NCI-H82 treated with DMSO at 0.1 percent for 48 hours (cell line): ENCODE measurements around the gene MED23.

Source experiments
- DNase-seq: peaks from one replicate; lab custom pipeline; 2025; ENCODE audit not compliant: unreplicated experiment; lab: John Stamatoyannopoulos, UW

Gene MED23

GRCh38 chr6:131627724-131628682 is at the start of gene MED23:
MED23 (minus strand) TSS chr6:131628242; CDS start chr6:131628049, 193 bp downstream.
- DNase-seq, result peak; percentile 85

- no peak for DNase-seq
Observed at GRCh38 chr6:131673184-131673583, 45.1 kb upstream of the MED23 start.

DNA sequence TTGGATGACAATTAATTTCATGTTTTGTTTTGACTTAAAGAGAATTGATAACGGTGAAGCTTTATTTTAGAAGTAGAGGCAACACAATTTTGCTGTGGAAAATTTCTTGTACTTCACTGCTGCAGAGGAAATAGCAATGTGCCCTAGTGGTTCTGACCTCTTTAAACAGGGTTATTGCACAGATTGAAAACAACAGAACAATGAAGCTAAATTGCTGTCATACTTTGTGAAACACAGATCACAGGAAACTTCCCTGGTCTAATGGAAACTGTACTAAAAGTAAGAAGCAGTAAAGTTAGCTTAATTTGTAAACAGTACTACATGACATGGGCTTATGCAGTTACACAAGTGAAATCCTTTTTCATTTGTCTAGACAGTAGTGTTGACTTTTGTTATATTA is 41.8 kb upstream of the MED23 start:
- no peak for DNase-seq

- no peak for DNase-seq
Observed at GRCh38 chr6:131663578-131664165, 35.6 kb upstream of the MED23 start.

- no peak for DNase-seq
Observed at GRCh38 chr6:131660195-131660594, 32.2 kb upstream of the MED23 start.

- DNase-seq, result no peak
Observed at GRCh38 chr6:131658287-131658686, 30.2 kb upstream of the MED23 start.

DNA sequence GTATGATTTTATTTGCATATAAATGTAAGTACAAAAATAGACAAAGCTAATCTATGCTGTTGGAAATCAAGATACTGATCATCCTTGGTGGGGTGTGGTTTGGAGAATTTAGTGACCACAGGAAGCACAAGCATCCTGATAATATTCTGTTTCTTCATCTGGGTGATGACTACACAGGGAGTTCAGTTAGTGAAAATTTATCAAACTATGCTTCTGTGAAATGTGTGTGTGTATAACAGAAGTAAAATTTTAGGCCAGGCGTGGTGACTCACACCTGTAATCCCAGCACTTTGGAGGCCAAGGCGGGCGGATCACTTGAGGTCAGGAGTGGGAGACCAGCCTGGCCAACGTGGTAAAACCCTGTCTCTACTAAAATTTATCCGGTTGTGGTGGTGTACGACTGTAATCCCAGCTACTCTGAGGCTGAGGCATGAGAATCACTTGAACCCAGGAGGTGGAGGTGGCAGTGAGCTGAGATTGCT is 29.6 kb upstream of the MED23 start:
- DNase-seq, result no peak

- no peak for DNase-seq
Observed at GRCh38 chr6:131657222-131657621, 29.2 kb upstream of the MED23 start.

GRCh38 chr6:131656667-131657066 is 28.6 kb upstream of the MED23 start:
- no peak for DNase-seq

DNA sequence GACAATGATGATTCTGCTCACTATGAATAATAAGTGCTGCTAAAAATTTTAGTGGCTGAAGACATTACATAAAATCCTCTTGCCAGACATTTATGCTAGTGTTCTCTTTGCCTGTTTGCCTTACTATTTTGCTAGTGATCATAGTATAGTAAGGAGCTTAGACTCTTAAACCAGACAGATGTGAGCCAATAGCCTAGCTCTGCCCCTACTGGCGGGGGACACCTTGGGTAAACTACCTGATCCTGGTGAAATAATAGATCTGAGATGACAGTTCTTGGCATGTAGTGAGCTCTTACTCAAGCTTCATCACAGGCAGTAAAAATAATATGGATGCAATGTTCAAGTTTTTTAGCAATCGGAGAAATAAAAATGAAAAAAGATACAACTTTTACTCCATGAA is 27.9 kb upstream of the MED23 start:
- no peak for DNase-seq

- DNase-seq, result no peak
Observed at GRCh38 chr6:131655387-131655786, 27.3 kb upstream of the MED23 start.

DNA sequence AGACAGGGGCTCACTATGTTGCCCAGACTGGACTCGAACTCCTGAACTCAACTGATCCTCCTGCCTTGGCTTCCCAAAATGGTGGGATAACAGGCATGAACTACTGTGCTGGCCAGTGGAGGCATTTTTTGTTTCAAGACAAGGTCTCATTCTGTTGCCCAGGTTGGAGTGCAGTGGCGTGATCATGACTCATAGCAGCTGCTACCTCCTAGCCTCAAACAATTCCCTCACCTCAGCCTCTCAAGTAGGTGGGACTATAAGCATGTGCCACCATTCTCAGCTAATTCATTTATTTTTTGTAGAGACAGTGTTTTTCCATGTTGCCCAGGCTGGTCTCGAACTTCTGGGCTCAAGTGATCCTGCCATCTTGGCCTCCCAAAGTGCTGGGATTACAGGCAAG is 26.3 kb upstream of the MED23 start:
- no peak for DNase-seq

DNA sequence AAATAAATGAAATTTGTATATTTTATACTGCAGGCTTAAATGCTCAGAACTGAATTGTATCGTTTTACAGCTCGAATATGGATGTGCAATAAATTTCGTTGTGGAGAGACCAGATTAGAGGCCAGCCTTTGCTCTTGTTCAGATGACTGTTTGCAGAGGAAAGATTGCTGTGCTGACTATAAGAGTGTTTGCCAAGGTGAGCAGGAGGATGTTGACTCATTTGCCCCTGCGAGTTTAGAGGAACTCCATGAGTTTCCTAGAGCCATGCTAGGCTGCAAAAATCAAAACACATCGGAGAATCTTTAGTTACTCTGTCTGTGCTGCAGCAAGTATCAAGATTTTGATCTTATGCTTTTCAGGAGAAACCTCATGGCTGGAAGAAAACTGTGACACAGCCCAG is 24.4 kb upstream of the MED23 start:
- DNase-seq, result no peak

DNA sequence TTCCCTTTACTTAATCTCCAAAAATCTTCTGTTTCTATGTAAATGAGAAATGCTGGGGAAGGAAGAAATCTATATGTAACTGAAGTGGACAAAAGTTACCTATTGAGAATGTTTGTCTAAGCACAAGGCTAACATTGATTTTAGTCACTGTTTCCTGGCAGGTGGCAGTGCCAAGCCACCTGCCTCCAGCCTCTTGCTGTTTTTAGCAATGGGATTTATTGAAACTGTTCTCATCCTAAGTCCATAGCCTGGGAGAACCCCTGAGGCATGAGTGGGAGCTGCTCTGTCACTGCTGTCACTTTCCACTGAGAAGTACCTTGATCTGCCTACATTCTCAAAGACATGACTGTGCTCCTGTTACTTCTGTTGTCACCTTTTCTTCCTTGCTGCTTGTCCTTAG is 23.7 kb upstream of the MED23 start:
- no peak for DNase-seq

DNA sequence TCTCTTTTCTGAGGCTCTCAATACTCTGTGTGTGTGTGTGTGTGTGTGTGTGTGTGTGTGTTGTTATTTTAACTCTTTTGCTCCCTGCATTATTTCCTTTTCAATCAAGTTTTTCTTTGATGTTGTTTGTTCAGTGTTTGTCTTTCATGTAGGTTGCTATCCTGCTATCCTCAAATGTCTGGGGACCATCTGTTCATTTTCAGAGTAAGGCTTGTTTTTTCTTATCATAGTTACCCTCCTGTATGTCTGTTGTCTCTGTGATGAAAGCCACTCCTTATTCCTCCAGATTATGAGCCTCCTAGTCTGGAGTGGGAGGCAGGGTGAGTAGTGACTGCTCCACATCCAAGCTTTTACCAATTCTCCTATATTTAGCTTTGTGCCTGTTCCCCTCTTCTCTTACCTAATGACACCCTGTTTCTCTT is 18.2 kb upstream of the MED23 start:
- no peak for DNase-seq

GRCh38 chr6:131645846-131646245 is 17.8 kb upstream of the MED23 start:
- DNase-seq, result no peak

DNA sequence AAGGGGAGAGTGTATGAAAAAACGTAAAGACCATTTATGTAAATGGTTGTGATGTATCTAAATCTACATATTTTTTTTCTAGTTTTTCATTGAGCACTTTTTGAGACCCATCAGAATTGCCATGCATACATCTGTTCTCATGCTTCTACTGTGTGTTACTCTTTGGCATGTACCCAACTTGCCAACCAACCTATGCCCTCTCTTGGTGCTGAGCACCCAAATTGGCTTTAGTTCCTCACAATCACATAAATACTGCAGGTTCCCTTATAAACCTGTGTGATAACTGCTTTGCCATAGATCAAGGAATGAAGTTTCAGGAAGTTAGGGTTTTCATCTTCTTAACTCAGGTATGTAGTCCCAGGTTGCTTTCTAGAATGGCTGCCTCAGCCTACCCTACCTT is 16.9 kb upstream of the MED23 start:
- no peak for DNase-seq

GRCh38 chr6:131643855-131644460 is 15.9 kb upstream of the MED23 start:
- no peak for DNase-seq

DNA sequence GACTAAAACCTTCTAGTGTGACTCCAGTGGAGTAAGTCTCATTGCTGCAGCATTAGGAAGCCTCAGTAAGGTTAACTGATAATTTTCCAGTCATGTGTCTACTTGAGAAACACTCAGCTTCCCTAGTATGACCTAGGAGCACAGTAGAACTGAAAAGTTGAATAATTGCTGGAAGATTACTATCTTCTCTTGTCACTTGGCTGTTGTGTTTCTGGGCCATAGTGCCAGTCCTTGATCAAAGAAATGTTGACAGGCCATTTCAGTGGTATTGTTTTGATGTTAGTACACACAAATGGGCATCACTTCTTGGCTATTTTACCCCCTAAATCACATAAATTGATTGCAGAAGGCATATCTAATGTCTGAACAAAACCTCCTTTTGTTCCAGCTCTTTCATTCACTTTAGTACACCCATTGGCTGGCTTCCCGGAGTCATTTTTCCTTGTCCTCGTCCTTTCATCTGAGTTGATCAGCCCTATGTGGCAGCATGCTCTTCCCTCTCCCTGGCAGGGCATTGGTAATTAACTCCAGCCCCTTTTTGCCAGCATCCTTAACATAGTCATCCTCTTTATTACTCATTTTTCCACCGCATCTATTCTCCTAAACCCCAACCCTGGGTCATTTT is 15.1 kb upstream of the MED23 start:
- DNase-seq, result no peak

GRCh38 chr6:131642565-131642964 is 14.5 kb upstream of the MED23 start:
- no peak for DNase-seq

DNA sequence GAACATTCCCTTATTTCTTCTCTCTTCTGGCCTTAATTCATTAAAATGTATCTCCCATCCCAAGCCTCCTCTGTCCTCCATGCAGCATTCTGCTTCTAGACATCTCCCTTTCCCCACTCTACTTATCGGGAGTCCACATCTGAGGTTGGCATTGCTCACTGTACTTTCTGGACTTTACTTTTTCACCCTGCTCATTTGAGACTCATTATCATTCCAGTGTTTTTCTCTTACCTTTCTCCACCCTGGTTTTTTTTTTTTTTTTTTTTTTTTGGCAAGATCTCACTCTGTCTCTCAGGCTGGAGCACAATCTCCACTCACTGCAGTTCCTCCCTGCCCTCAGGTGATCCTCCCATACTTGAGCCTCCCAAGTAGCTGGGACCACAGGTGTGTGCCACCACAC is 13.5 kb upstream of the MED23 start:
- DNase-seq, result no peak
